A673 (cell line): ENCODE data around the gene PAX7. TPM values are rescaled to one million over a fixed set of nuclear protein-coding genes. Genes with fewer than 3 reads are reported as not detected.

Source experiments
- BruUV-seq: library from RNA; stranded (reverse); fragments of 400-500 nt; replicated peaks from 2 replicates; lab custom pipeline; 2021; lab: Mats Ljungman, UMichigan
- CTCF ChIA-PET: fragments of 300-600 bp; sonication (Branson Sonifier 250); formaldehyde crosslinking; loops from one replicate; lab custom pipeline; 2022; ENCODE audit warnings: antibody characterized with exemption; lab: Charles Lee
- POLR2A ChIA-PET: fragments of 300-600 bp; sonication (Branson Sonifier 250); formaldehyde crosslinking; loops from one replicate; lab custom pipeline; 2022; ENCODE audit warnings: antibody characterized with exemption; ENCODE audit not compliant: low non-redundant PET; lab: Charles Lee
- DNase-seq: peaks from one replicate; pipeline ENCODE4 v3.0.0-alpha.2; 2015; ENCODE audit warnings: low spot score
- H3K27ac ChIP-seq: fragments of 200-600 bp; sonication (generic); 2 replicates; pipeline ENCODE4 v1.5.1; 2016; ENCODE audit warnings: mixed run types, low read depth, mild to moderate bottlenecking, mixed read lengths, antibody characterized with exemption, low read length; ENCODE audit not compliant: poor library complexity, severe bottlenecking
- H3K27me3 ChIP-seq: fragments of 200-600 bp; sonication (generic); replicated peaks from 2 replicates; pipeline ENCODE4 v1.6.1; 2017; ENCODE audit warnings: mixed run types, low read depth, mild to moderate bottlenecking, mixed read lengths, antibody characterized with exemption, low read length; ENCODE audit not compliant: insufficient read depth, poor library complexity
- H3K36me3 ChIP-seq: fragments of 200-600 bp; sonication (generic); 2 replicates; pipeline ENCODE4 v1.6.1; 2016; ENCODE audit warnings: mixed run types, mild to moderate bottlenecking, mixed read lengths, antibody characterized with exemption, low read length; ENCODE audit not compliant: insufficient read depth, poor library complexity, severe bottlenecking
- H3K4me1 ChIP-seq: fragments of 200-600 bp; sonication (generic); 2 replicates; pipeline ENCODE4 v1.6.1; 2017; ENCODE audit warnings: mixed run types, mild to moderate bottlenecking, mixed read lengths, antibody characterized with exemption, low read length; ENCODE audit not compliant: insufficient read depth, poor library complexity, severe bottlenecking
- H3K4me3 ChIP-seq: fragments of 200-600 bp; sonication (generic); 2 replicates; pipeline ENCODE4 v1.5.1; 2016; ENCODE audit warnings: low read depth, mixed run types, mild to moderate bottlenecking, mixed read lengths, low read length; ENCODE audit not compliant: poor library complexity, severe bottlenecking
- H3K9me3 ChIP-seq: fragments of 200-600 bp; sonication (generic); 2 replicates; pipeline ENCODE4 v1.6.1; 2016; ENCODE audit warnings: mixed run types, low read depth, mild to moderate bottlenecking, mixed read lengths, antibody characterized with exemption, low read length; ENCODE audit not compliant: poor library complexity, severe bottlenecking
- EZH2 ChIP-seq: fragments of 200-600 bp; sonication (generic); IDR thresholded peaks from 2 replicates; pipeline ENCODE4 v1.6.1; 2017; ENCODE audit warnings: borderline replicate concordance, low read depth, mild to moderate bottlenecking, mixed read lengths, antibody characterized with exemption, low read length; ENCODE audit not compliant: poor library complexity, severe bottlenecking
- intact Hi-C: fragments of 100-400 bp; cut with micrococcal nuclease; formaldehyde crosslinking; loops from one replicate; pipeline ENCODE4 v1.10.0; 2022; ENCODE audit not compliant: unreplicated experiment
- total RNA-seq: library from RNA; stranded (reverse); gene quantifications from 2 replicates; pipeline ENCODE4 v1.2.3, GENCODE V29; 2021
- TF ChIP-seq, protein P1 (sequence below): fragments of 300-800, 200-600 bp; sonication (generic); conservative IDR thresholded peaks from 2 replicates; pipeline ENCODE4 v1.5.1; 2017; ENCODE audit warnings: low read depth, mild to moderate bottlenecking, antibody characterized with exemption, low read length, moderate library complexity, mixed read lengths

The PAX7 gene
- total RNA-seq, 1 experiment from 2014 or later = 36.5 TPM

DNA sequence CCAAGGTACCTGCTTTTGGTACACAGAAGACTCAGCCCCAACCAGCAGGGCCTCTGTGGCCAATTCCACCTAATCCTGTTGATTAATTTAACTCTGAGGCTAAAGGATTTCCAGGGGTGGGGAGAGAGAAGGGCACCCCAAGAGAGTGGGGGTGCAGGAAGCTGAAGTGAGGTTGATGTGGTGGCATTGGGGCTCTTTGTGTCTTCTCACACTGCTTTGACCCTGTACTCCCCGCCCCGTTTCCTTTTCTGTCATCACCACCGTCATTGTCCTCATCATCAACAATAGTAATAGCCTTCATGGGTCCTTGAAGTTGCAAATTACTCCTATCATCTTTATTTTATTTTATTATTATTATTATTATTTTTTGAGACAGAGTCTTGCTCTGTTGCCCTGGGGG is 55.9 kb downstream of the PAX7 start:
- H3K4me1 ChIP-seq = peaks cover 10% of the 10 kb centered on the region
- no peaks in the 10 kb centered on the region for H3K9me3 ChIP-seq
- CTCF ChIA-PET = no interaction called here
- no peaks in the 10 kb centered on the region for H3K27me3 ChIP-seq
- H3K27ac ChIP-seq = no peak overlapping the region
- no peak overlapping the region for H3K4me3 ChIP-seq
- no TSS peak for BruUV-seq
- DNase-seq = no peak
- TF ChIP-seq, protein P1, sequence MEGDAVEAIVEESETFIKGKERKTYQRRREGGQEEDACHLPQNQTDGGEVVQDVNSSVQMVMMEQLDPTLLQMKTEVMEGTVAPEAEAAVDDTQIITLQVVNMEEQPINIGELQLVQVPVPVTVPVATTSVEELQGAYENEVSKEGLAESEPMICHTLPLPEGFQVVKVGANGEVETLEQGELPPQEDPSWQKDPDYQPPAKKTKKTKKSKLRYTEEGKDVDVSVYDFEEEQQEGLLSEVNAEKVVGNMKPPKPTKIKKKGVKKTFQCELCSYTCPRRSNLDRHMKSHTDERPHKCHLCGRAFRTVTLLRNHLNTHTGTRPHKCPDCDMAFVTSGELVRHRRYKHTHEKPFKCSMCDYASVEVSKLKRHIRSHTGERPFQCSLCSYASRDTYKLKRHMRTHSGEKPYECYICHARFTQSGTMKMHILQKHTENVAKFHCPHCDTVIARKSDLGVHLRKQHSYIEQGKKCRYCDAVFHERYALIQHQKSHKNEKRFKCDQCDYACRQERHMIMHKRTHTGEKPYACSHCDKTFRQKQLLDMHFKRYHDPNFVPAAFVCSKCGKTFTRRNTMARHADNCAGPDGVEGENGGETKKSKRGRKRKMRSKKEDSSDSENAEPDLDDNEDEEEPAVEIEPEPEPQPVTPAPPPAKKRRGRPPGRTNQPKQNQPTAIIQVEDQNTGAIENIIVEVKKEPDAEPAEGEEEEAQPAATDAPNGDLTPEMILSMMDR = no peak
- POLR2A ChIA-PET = no interaction called here
- intact Hi-C loops = no loop called here
- H3K36me3 ChIP-seq = peaks cover under 1% of the 10 kb centered on the region

DNA sequence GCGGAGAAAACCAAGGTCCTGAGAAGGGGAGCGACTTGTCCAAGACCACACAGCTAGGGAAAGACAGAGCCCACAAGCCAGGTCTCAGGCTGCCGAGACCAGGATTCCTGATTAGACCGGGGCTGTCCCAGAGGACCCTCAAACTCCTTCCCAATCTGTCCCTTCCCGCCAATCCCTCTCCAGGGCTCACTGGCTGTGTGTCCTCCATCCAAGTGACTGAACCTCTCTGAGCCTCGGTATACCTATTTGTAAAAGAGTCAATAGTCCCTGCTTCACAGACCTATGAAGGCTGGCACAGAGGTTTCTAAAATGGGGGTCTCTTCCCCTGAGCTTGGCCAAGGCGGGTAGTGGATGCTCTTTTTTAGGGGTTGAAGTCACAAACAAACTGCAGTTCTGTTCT is 56.6 kb downstream of the PAX7 start:
- no peak for DNase-seq
- no peak overlapping the region for H3K4me3 ChIP-seq
- ChIA-PET CTCF (no interaction called here), POLR2A (no interaction called here)
- H3K27ac ChIP-seq = no peak overlapping the region
- H3K36me3 ChIP-seq = peaks cover 5% of the 10 kb centered on the region
- peaks cover 4% of the 10 kb centered on the region for H3K4me1 ChIP-seq
- no TSS peak for BruUV-seq
- no peaks in the 10 kb centered on the region for H3K27me3 ChIP-seq
- H3K9me3 ChIP-seq = no peaks in the 10 kb centered on the region
- TF ChIP-seq, protein P1 = no peak
- TF ChIP-seq EZH2 = no peak
- intact Hi-C loops = no loop called here

DNA sequence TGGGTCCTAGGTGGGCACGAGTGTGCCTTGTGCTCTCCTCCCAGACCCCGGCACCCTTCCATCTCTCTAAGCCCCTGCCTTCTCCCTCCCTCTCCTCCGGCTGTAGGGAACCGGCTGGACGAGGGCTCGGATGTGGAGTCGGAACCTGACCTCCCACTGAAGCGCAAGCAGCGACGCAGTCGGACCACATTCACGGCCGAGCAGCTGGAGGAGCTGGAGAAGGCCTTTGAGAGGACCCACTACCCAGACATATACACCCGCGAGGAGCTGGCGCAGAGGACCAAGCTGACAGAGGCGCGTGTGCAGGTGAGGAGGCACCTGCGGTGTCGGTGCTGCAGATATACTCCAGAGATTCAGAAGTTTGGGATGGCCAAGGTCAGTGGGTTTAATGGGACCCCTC is 61.0 kb downstream of the PAX7 start:
- TF ChIP-seq, protein P1 = no peak
- TF ChIP-seq EZH2 = no peak
- intact Hi-C loops = no loop called here
- H3K4me1 ChIP-seq = no peaks in the 10 kb centered on the region
- no TSS peak for BruUV-seq
- H3K27ac ChIP-seq = no peak overlapping the region
- no peaks in the 10 kb centered on the region for H3K27me3 ChIP-seq
- DNase-seq = no peak
- peaks cover 15% of the 10 kb centered on the region for H3K36me3 ChIP-seq
- H3K4me3 ChIP-seq = no peak overlapping the region
- POLR2A ChIA-PET = no interaction called here
- no peaks in the 10 kb centered on the region for H3K9me3 ChIP-seq
- CTCF ChIA-PET = no interaction called here
